Esophagus squamous epithelium (tissue), 4 donors: ENCODE measurements around the gene CYTL1.

Experiments used
- POLR2A ChIP-seq, 4 donors: fragments of 450-650 bp; IDR thresholded peaks; one replicate each; pipeline ENCODE4 v1.6.1; 2017; ENCODE audit warnings: antibody characterized with exemption in 4 of 4, mild to moderate bottlenecking in 4 of 4, moderate library complexity in 3 of 4
- TF ChIP-seq, protein P1 (sequence below), 6 experiments: fragments of 450-650 bp in 4 of 6; fragments of 200-600 bp in 2 of 6; sonication (generic) in 2 of 6; IDR thresholded peaks; one replicate each; pipeline ENCODE4 v1.5.1; 2016 to 2019; ENCODE audit warnings: antibody characterized with exemption in 6 of 6, mild to moderate bottlenecking in 4 of 6, moderate library complexity in 4 of 6

DNA sequence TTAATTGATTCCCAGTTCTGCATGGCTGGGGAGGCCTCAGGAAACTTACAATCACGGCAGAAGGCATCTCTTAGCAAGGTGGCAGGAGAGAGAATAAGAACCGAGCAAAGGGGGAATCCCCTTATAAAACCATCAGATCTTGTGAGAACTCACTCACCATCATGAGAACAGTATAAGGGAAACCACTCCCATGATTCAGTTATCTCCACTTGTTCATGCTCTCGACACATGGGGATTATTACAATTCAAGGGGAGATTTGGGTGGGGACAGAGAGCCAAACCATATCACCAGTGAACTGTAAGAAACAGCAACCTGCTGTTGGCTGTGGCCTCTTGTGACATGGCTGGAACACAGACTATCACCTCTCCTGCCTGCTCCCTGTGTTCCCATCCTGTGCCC is 7.1 kb upstream of the CYTL1 start:
- TF ChIP-seq POLR2A (IDR thresholded peaks at IDR 0.05): no peak
- TF ChIP-seq, protein P1, sequence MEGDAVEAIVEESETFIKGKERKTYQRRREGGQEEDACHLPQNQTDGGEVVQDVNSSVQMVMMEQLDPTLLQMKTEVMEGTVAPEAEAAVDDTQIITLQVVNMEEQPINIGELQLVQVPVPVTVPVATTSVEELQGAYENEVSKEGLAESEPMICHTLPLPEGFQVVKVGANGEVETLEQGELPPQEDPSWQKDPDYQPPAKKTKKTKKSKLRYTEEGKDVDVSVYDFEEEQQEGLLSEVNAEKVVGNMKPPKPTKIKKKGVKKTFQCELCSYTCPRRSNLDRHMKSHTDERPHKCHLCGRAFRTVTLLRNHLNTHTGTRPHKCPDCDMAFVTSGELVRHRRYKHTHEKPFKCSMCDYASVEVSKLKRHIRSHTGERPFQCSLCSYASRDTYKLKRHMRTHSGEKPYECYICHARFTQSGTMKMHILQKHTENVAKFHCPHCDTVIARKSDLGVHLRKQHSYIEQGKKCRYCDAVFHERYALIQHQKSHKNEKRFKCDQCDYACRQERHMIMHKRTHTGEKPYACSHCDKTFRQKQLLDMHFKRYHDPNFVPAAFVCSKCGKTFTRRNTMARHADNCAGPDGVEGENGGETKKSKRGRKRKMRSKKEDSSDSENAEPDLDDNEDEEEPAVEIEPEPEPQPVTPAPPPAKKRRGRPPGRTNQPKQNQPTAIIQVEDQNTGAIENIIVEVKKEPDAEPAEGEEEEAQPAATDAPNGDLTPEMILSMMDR (IDR thresholded peaks at IDR 0.05): no peak
